ENCODE measurements around the gene LAMA4.

The LAMA4 gene

GRCh38 chr6:112235956-112236355 is 18.4 kb downstream of the LAMA4 start:
- DNase-seq: no peak

GRCh38 chr6:112234601-112235000 is 19.8 kb downstream of the LAMA4 start:
- no peak for DNase-seq

- no peak for DNase-seq
Measured at GRCh38 chr6:112233847-112234246, 20.5 kb downstream of the LAMA4 start.

GRCh38 chr6:112232845-112233256 is 21.5 kb downstream of the LAMA4 start:
- DNase-seq: no peak

GRCh38 chr6:112231594-112232060 is 22.7 kb downstream of the LAMA4 start:
- DNase-seq: peak; percentile 15 to 22

- no peak for DNase-seq
Measured at GRCh38 chr6:112231164-112231563, 23.2 kb downstream of the LAMA4 start.

GRCh38 chr6:112228480-112229332 is 25.7 kb downstream of the LAMA4 start:
- DNase-seq: no peak

GRCh38 chr6:112227992-112228391 is 26.4 kb downstream of the LAMA4 start:
- no peak for DNase-seq

GRCh38 chr6:112227411-112227810 is 27.0 kb downstream of the LAMA4 start:
- DNase-seq: no peak

- no peak for DNase-seq
Measured at GRCh38 chr6:112225691-112226090, 28.7 kb downstream of the LAMA4 start.

- no peak for DNase-seq
Measured at GRCh38 chr6:112224088-112224487, 30.3 kb downstream of the LAMA4 start.

GRCh38 chr6:112223070-112223861 is 31.1 kb downstream of the LAMA4 start:
- no peak for DNase-seq

- no peak for DNase-seq
Measured at GRCh38 chr6:112221981-112222852, 32.1 kb downstream of the LAMA4 start.

- no peak for DNase-seq
Measured at GRCh38 chr6:112221561-112221960, 32.8 kb downstream of the LAMA4 start.

- DNase-seq: no peak
Measured at GRCh38 chr6:112218563-112218962, 35.8 kb downstream of the LAMA4 start.

GRCh38 chr6:112216662-112217551 is 37.5 kb downstream of the LAMA4 start:
- peak; percentile 30 to 33 for DNase-seq

GRCh38 chr6:112215488-112216284 is 38.7 kb downstream of the LAMA4 start:
- no peak for DNase-seq

GRCh38 chr6:112214739-112215269 is 39.6 kb downstream of the LAMA4 start:
- no peak for DNase-seq

GRCh38 chr6:112210852-112211251 is 43.5 kb downstream of the LAMA4 start:
- DNase-seq: no peak

GRCh38 chr6:112209131-112209530 is 45.2 kb downstream of the LAMA4 start:
- DNase-seq: no peak

- DNase-seq: no peak
Measured at GRCh38 chr6:112207776-112208175, 46.6 kb downstream of the LAMA4 start.
